HCT116 (cell line): ENCODE results near the gene TCP11L1. TPM values are rescaled to one million over a fixed set of nuclear protein-coding genes. Genes with fewer than 3 reads are reported as not detected.

ENCODE experiments used
- ATAC-seq: fragments of 200-7000 bp; cut with Tn5 transposase; 2 replicates; pipeline ENCODE4 v1.9.1; 2020; ENCODE audit warnings: mild to moderate bottlenecking, moderate library complexity
- BruUV-seq: library from RNA; stranded (reverse); fragments of 400-500 nt; replicated peaks from 2 replicates; lab custom pipeline; 2021; lab: Mats Ljungman, UMichigan
- CTCF ChIA-PET: fragments of 300-600 bp; sonication (Branson Sonifier 250); formaldehyde crosslinking; loops from one replicate; lab custom pipeline; 2021; ENCODE audit warnings: antibody characterized with exemption; lab: Charles Lee
- POLR2A ChIA-PET: fragments of 300-600, 350-600 bp; sonication (Branson Sonifier 250); formaldehyde crosslinking; loops from one replicate; lab custom pipeline; 2021; ENCODE audit warnings: antibody characterized with exemption; lab: Charles Lee
- RAD21 ChIA-PET, 2 experiments: fragments of 300-600 bp; sonication (Branson Sonifier 250); formaldehyde crosslinking; loops; one replicate each; lab custom pipeline; 2023; ENCODE audit warnings: low total read pairs in 2 of 2; ENCODE audit not compliant: uncharacterized antibody in 2 of 2, unreplicated experiment in 2 of 2, low non-redundant PET in 1 of 2; lab: Charles Lee
- DNase-seq: peaks from one replicate; pipeline ENCODE4 v3.0.0-alpha.2; 2010; ENCODE audit warnings: low read depth, low spot score
- H2AFZ ChIP-seq: fragments of 200-600 bp; shearing (Covaris generic), sonication (generic); 2 replicates; pipeline ENCODE4 v1.6.1; 2017; ENCODE audit warnings: low read depth, mixed run types, mixed read lengths, antibody characterized with exemption, low read length; ENCODE audit not compliant: poor library complexity, severe bottlenecking
- H3K27ac ChIP-seq: 2 replicates; pipeline ENCODE4 v1.5.1; 2012; ENCODE audit warnings: low read depth, low read length
- H3K27me3 ChIP-seq: fragments of 200-600 bp; sonication (generic); 2 replicates; pipeline ENCODE4 v1.6.1; 2016; ENCODE audit warnings: mixed run types, low read length, mixed read lengths; ENCODE audit not compliant: insufficient read depth
- H3K36me3 ChIP-seq, 2 experiments: fragments of 200-500 bp in 1 of 2; fragments of 200-600 bp in 1 of 2; sonication (Bioruptor generic) in 1 of 2; sonication (generic) in 1 of 2; 2 replicates each; pipeline versions ENCODE4 v1.5.1 to v1.6.1; 2014 to 2016; ENCODE audit warnings: low read length in 2 of 2, inconsistent platforms in 1 of 2, mixed read lengths in 1 of 2, mixed run types in 1 of 2; ENCODE audit not compliant: insufficient read depth in 2 of 2, control insufficient read depth in 1 of 2
- H3K4me1 ChIP-seq, 2 experiments: fragments of 200-600 bp in 1 of 2; sonication (generic) in 1 of 2; 2 replicates each; pipeline versions ENCODE4 v1.5.1 to v1.6.1; 2012 to 2017; ENCODE audit warnings: low read length in 2 of 2, inconsistent platforms in 1 of 2, mild to moderate bottlenecking in 1 of 2, mixed read lengths in 1 of 2, mixed run types in 1 of 2, moderate library complexity in 1 of 2; ENCODE audit not compliant: insufficient read depth in 2 of 2, control insufficient read depth in 1 of 2
- H3K4me2 ChIP-seq: fragments of 200-600 bp; sonication (generic); 2 replicates; pipeline ENCODE4 v1.6.1; 2017; ENCODE audit warnings: mixed run types, low read length, mixed read lengths
- H3K4me3 ChIP-seq, 2 experiments: fragments of 200-600 bp in 1 of 2; sonication (generic) in 1 of 2; replicated peaks in 1 of 2; 2 replicates each; pipeline ENCODE4 v1.5.1; 2011 to 2016; ENCODE audit warnings: low read length in 2 of 2, control low read depth in 1 of 2, low read depth in 1 of 2, mild to moderate bottlenecking in 1 of 2, mixed read lengths in 1 of 2, mixed run types in 1 of 2
- H3K79me2 ChIP-seq: fragments of 200-600 bp; sonication (generic); 2 replicates; pipeline ENCODE4 v1.6.1; 2017; ENCODE audit warnings: mild to moderate bottlenecking, mixed run types, low read length, moderate library complexity, mixed read lengths; ENCODE audit not compliant: insufficient read depth
- H3K9ac ChIP-seq: fragments of 200-600 bp; sonication (generic); 2 replicates; pipeline ENCODE4 v1.6.1; 2016; ENCODE audit warnings: low read length, mixed read lengths
- H3K9me2 ChIP-seq: fragments of 200-600 bp; sonication (generic), shearing (Covaris generic); 2 replicates; pipeline ENCODE4 v1.6.1; 2017; ENCODE audit warnings: mixed run types, mild to moderate bottlenecking, moderate library complexity; ENCODE audit not compliant: insufficient read depth
- H3K9me3 ChIP-seq, 2 experiments: fragments of 200-500 bp in 1 of 2; fragments of 200-600 bp in 1 of 2; sonication (Bioruptor generic) in 1 of 2; sonication (generic) in 1 of 2; 2 replicates each; pipeline ENCODE4 v1.6.1; 2014 to 2017; ENCODE audit warnings: low read length in 2 of 2, mixed read lengths in 2 of 2, inconsistent platforms in 1 of 2, low read depth in 1 of 2, mild to moderate bottlenecking in 1 of 2, mixed run types in 1 of 2, moderate library complexity in 1 of 2; ENCODE audit not compliant: control insufficient read depth in 1 of 2, insufficient read depth in 1 of 2
- H4K20me1 ChIP-seq: fragments of 200-600 bp; sonication (generic), shearing (Covaris generic); 2 replicates; pipeline ENCODE4 v1.6.1; 2017; ENCODE audit warnings: mixed run types, mild to moderate bottlenecking, moderate library complexity; ENCODE audit not compliant: insufficient read depth
- CBX3 ChIP-seq: IDR thresholded peaks from 2 replicates; pipeline ENCODE4 v1.6.1; 2012; ENCODE audit warnings: low read depth
- EZH2phosphoT487 ChIP-seq: fragments of 200-600 bp; IDR thresholded peaks from 2 replicates; pipeline ENCODE4 v1.6.1; 2018; ENCODE audit warnings: antibody characterized with exemption, borderline replicate concordance
- JUND ChIP-seq: IDR thresholded peaks from 2 replicates; pipeline ENCODE4 v1.6.1; 2012
- POLR2A ChIP-seq: IDR thresholded peaks from 2 replicates; pipeline ENCODE4 v1.7.0; 2011; ENCODE audit warnings: borderline replicate concordance; ENCODE audit not compliant: insufficient read depth, insufficient read length; ENCODE audit errors: extremely low read depth
- SP1 ChIP-seq: IDR thresholded peaks from 2 replicates; pipeline ENCODE4 v1.6.1; 2012; ENCODE audit warnings: low read depth
- YY1 ChIP-seq: IDR thresholded peaks from 2 replicates; pipeline ENCODE4 v1.6.1; 2011; ENCODE audit warnings: low read length, low read depth, moderate library complexity, mild to moderate bottlenecking; ENCODE audit not compliant: insufficient replicate concordance; ENCODE audit errors: extremely low read depth
- intact Hi-C: fragments of 100-400 bp; cut with micrococcal nuclease; formaldehyde crosslinking; loops from 2 replicates; pipeline ENCODE4 v1.10.0; 2022
- total RNA-seq: library from RNA; stranded (reverse); gene quantifications from one replicate; pipeline ENCODE4 v1.2.1, GENCODE V29; 2021; ENCODE audit not compliant: unreplicated experiment
- TF ChIP-seq, protein P1 (sequence below): IDR thresholded peaks from 2 replicates; pipeline ENCODE4 v1.6.1; 2012
- TF ChIP-seq, protein P2 (sequence below), 3 experiments: fragments of 200-600 bp in 1 of 3; sonication (generic) in 1 of 3; IDR thresholded peaks in 2 of 3; conservative IDR thresholded peaks in 1 of 3; 2 replicates each; pipeline ENCODE4 v1.5.1; 2012 to 2017; ENCODE audit warnings: low read depth in 2 of 3, low read length in 2 of 3, antibody characterized with exemption in 1 of 3, borderline replicate concordance in 1 of 3, control low read depth in 1 of 3, mild to moderate bottlenecking in 1 of 3, mixed read lengths in 1 of 3, mixed run types in 1 of 3, moderate library complexity in 1 of 3; ENCODE audit not compliant: insufficient read depth in 1 of 3
- TF ChIP-seq, protein P3 (sequence below): IDR thresholded peaks from 2 replicates; pipeline ENCODE4 v1.6.1; 2012
- TF ChIP-seq, protein P4 (sequence below): IDR thresholded peaks from 2 replicates; pipeline ENCODE4 v1.6.1; 2011; ENCODE audit warnings: mild to moderate bottlenecking, low read length, moderate library complexity; ENCODE audit not compliant: insufficient replicate concordance; ENCODE audit errors: extremely low read depth

The TCP11L1 gene
- total RNA-seq, 1 experiment from 2014 or later, result 12.0 TPM

DNA sequence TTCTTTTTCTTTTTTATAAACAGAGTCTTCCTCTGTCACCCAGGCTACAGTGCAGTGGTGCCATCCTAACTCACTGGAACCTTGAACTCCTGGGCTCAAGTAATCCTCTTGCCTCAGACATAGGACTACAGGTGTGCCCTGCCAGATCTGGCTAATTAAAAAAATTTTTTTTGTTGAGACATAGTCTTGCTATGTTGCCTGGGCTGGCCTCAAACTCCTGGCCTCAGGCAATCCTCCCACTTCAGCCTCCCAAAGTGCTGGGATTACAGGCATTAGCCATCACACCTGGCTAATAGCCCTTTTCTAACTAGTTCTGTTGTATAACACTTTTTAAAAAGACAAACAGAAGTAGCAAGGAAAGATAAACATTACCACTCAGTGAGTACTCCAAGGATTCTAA lies 64.5 kb downstream of the TCP11L1 start:
- H3K4me1 ChIP-seq, result no peaks in the 10 kb centered on the region
- no peaks in the 10 kb centered on the region for H3K27me3 ChIP-seq
- POLR2A ChIA-PET, result no interaction called here
- no peak overlapping the region for H3K4me3 ChIP-seq
- H3K36me3 ChIP-seq, result peaks cover 15 to 19% of the 10 kb centered on the region in 2 experiments; a peak in 3 of 4 replicates
- no TSS peak for BruUV-seq
- no peaks in the 10 kb centered on the region for H3K9me3 ChIP-seq
- RAD21 ChIA-PET, result no interaction called here
- no peaks in the 10 kb centered on the region for H3K79me2 ChIP-seq
- no peaks in the 10 kb centered on the region for H3K9me2 ChIP-seq
- DNase-seq, result no peak
- intact Hi-C loops, result no loop called here
- TF ChIP-seq, protein P1, sequence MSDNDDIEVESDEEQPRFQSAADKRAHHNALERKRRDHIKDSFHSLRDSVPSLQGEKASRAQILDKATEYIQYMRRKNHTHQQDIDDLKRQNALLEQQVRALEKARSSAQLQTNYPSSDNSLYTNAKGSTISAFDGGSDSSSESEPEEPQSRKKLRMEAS, result no peak
- TF ChIP-seq POLR2A (no peak), EZH2phosphoT487 (no peak), CBX3 (no peak), JUND (no peak)
- H3K9ac ChIP-seq, result no peak overlapping the region
- ATAC-seq, result no peak
- H2AFZ ChIP-seq, result no peak overlapping the region
- H3K4me2 ChIP-seq, result no peak overlapping the region
- H3K27ac ChIP-seq, result no peak overlapping the region
- no peaks in the 10 kb centered on the region for H4K20me1 ChIP-seq
- CTCF ChIA-PET, result no interaction called here

GRCh38 chr11:33109294-33109895 lies 70.0 kb downstream of the TCP11L1 start:
- RAD21 ChIA-PET, result no interaction called here
- Histone ChIP-seq H4K20me1 (no peaks in the 10 kb centered on the region), H3K79me2 (no peaks in the 10 kb centered on the region), H3K27me3 (no peaks in the 10 kb centered on the region), H3K27ac (no peak overlapping the region), H3K9me2 (no peaks in the 10 kb centered on the region), H3K4me3 (no peak overlapping the region), H3K4me2 (no peak overlapping the region), H2AFZ (no peak overlapping the region), H3K36me3 (peaks cover 0 to 7% of the 10 kb centered on the region in 2 experiments; a peak in 2 of 4 replicates)
- intact Hi-C loops, result no loop called here
- ATAC-seq (no peak), DNase-seq (no peak)
- POLR2A ChIA-PET, result no interaction called here
- BruUV-seq, result no TSS peak
- no peak for TF ChIP-seq YY1
- TF ChIP-seq, protein P2, sequence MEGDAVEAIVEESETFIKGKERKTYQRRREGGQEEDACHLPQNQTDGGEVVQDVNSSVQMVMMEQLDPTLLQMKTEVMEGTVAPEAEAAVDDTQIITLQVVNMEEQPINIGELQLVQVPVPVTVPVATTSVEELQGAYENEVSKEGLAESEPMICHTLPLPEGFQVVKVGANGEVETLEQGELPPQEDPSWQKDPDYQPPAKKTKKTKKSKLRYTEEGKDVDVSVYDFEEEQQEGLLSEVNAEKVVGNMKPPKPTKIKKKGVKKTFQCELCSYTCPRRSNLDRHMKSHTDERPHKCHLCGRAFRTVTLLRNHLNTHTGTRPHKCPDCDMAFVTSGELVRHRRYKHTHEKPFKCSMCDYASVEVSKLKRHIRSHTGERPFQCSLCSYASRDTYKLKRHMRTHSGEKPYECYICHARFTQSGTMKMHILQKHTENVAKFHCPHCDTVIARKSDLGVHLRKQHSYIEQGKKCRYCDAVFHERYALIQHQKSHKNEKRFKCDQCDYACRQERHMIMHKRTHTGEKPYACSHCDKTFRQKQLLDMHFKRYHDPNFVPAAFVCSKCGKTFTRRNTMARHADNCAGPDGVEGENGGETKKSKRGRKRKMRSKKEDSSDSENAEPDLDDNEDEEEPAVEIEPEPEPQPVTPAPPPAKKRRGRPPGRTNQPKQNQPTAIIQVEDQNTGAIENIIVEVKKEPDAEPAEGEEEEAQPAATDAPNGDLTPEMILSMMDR (IDR thresholded peaks at IDR 0.05 in 2 of 3, conservative IDR thresholded peaks at IDR 0.05 in 1 of 3; ENCODE audit: borderline replicate concordance in 1 of 3, insufficient read depth in 1 of 3, low read depth in 2 of 3, low read length in 2 of 3), result no peak
- TF ChIP-seq, protein P3, sequence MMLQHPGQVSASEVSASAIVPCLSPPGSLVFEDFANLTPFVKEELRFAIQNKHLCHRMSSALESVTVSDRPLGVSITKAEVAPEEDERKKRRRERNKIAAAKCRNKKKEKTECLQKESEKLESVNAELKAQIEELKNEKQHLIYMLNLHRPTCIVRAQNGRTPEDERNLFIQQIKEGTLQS, result no peak
- TF ChIP-seq, protein P4, sequence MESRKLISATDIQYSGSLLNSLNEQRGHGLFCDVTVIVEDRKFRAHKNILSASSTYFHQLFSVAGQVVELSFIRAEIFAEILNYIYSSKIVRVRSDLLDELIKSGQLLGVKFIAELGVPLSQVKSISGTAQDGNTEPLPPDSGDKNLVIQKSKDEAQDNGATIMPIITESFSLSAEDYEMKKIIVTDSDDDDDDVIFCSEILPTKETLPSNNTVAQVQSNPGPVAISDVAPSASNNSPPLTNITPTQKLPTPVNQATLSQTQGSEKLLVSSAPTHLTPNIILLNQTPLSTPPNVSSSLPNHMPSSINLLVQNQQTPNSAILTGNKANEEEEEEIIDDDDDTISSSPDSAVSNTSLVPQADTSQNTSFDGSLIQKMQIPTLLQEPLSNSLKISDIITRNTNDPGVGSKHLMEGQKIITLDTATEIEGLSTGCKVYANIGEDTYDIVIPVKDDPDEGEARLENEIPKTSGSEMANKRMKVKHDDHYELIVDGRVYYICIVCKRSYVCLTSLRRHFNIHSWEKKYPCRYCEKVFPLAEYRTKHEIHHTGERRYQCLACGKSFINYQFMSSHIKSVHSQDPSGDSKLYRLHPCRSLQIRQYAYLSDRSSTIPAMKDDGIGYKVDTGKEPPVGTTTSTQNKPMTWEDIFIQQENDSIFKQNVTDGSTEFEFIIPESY, result no peak
- TF ChIP-seq SP1, result no peak
- TF ChIP-seq, all 23 proteins: peak for 0
- no peaks in the 10 kb centered on the region for H3K9me3 ChIP-seq
- no peaks in the 10 kb centered on the region for H3K4me1 ChIP-seq
- H3K9ac ChIP-seq, result no peak overlapping the region
- CTCF ChIA-PET, result no interaction called here
